ENCODE measurements around the gene RIPOR2.

Gene RIPOR2

GRCh38 chr6:24935366-24936152, at the start of gene RIPOR2:
TSS of gene RIPOR2 (minus strand) at chr6:24935960. CDS start at chr6:24935898, 62 bp downstream.
- H3K79me2 ChIP-seq (ENCODE audit: low read length): peaks cover 97% of the 10 kb centered on the region
- H3K9me3 ChIP-seq (ENCODE audit: insufficient read depth, low read length): no peaks in the 10 kb centered on the region
- H2AFZ ChIP-seq (ENCODE audit: low read depth, low read length): no peak within 1 kb of the TSS
- H3K27ac ChIP-seq (ENCODE audit: low read length): peak within 1 kb of the TSS; percentile 82
- TF ChIP-seq CTCF (IDR thresholded peaks at IDR 0.05; ENCODE audit: low read depth, low read length): 0 out of 2 replicates have a peak, but pooled peaks have one; percentile 6
- TF ChIP-seq EZH2phosphoT487 (IDR thresholded peaks at IDR 0.05; ENCODE audit: low read depth): no peak
- peaks cover 53% of the 10 kb centered on the region for H3K36me3 ChIP-seq (replicated peaks; ENCODE audit: low read depth, low read length)
- peak within 1 kb of the TSS; percentile 39 for H3K9ac ChIP-seq (ENCODE audit: low read length)
- H3K27me3 ChIP-seq (ENCODE audit: low read depth, low read length): no peaks in the 10 kb centered on the region
- H3K4me1 ChIP-seq (ENCODE audit: low read length): peaks cover 100% of the 10 kb centered on the region
- peaks cover 96% of the 10 kb centered on the region for H4K20me1 ChIP-seq (ENCODE audit: insufficient read depth, low read length)
- H3K4me2 ChIP-seq (ENCODE audit: low read length): peak within 1 kb of the TSS; percentile 66
- peak within 1 kb of the TSS; percentile 62 for H3K4me3 ChIP-seq (ENCODE audit: low read length)

- Histone ChIP-seq H3K9ac (ENCODE audit: low read length) (no peak overlapping the region), H2AFZ (ENCODE audit: low read depth, low read length) (no peak overlapping the region), H3K36me3 (replicated peaks; ENCODE audit: low read depth, low read length) (peaks cover 54% of the 10 kb centered on the region), H4K20me1 (ENCODE audit: insufficient read depth, low read length) (peaks cover 96% of the 10 kb centered on the region), H3K4me1 (ENCODE audit: low read length) (peaks cover 7% of the 10 kb centered on the region), H3K79me2 (ENCODE audit: low read length) (peaks cover 100% of the 10 kb centered on the region), H3K9me3 (ENCODE audit: insufficient read depth, low read length) (no peaks in the 10 kb centered on the region), H3K27ac (ENCODE audit: low read length) (no peak overlapping the region), H3K27me3 (ENCODE audit: low read depth, low read length) (no peaks in the 10 kb centered on the region), H3K4me3 (ENCODE audit: low read length) (no peak overlapping the region), H3K4me2 (ENCODE audit: low read length) (no peak overlapping the region)
- TF ChIP-seq EZH2phosphoT487 (IDR thresholded peaks at IDR 0.05; ENCODE audit: low read depth) (no peak), CTCF (IDR thresholded peaks at IDR 0.05; ENCODE audit: low read depth, low read length) (no peak)
Observed at GRCh38 chr6:24985323-24985722, 49.6 kb upstream of the RIPOR2 start.

GRCh38 chr6:24982231-24982630, 46.5 kb upstream of the RIPOR2 start:
- H3K79me2 ChIP-seq (ENCODE audit: low read length): peaks cover 100% of the 10 kb centered on the region
- H3K27me3 ChIP-seq (ENCODE audit: low read depth, low read length): no peaks in the 10 kb centered on the region
- H3K36me3 ChIP-seq (replicated peaks; ENCODE audit: low read depth, low read length): peaks cover 59% of the 10 kb centered on the region
- H3K4me2 ChIP-seq (ENCODE audit: low read length): no peak overlapping the region
- no peak overlapping the region for H3K4me3 ChIP-seq (ENCODE audit: low read length)
- H3K9ac ChIP-seq (ENCODE audit: low read length): no peak overlapping the region
- peaks cover 3% of the 10 kb centered on the region; the same call in 1 of the 2 replicates for H3K4me1 ChIP-seq (ENCODE audit: low read length)
- no peak overlapping the region for H3K27ac ChIP-seq (ENCODE audit: low read length)
- H3K9me3 ChIP-seq (ENCODE audit: insufficient read depth, low read length): no peaks in the 10 kb centered on the region
- TF ChIP-seq CTCF (IDR thresholded peaks at IDR 0.05; ENCODE audit: low read depth, low read length): no peak
- TF ChIP-seq EZH2phosphoT487 (IDR thresholded peaks at IDR 0.05; ENCODE audit: low read depth): no peak
- no peak overlapping the region for H2AFZ ChIP-seq (ENCODE audit: low read depth, low read length)
- peaks cover 100% of the 10 kb centered on the region for H4K20me1 ChIP-seq (ENCODE audit: insufficient read depth, low read length)

GRCh38 chr6:24981386-24981760, 45.6 kb upstream of the RIPOR2 start:
- H2AFZ ChIP-seq (ENCODE audit: low read depth, low read length): no peak overlapping the region
- peaks cover 96% of the 10 kb centered on the region for H4K20me1 ChIP-seq (ENCODE audit: insufficient read depth, low read length)
- H3K4me2 ChIP-seq (ENCODE audit: low read length): no peak overlapping the region
- H3K4me1 ChIP-seq (ENCODE audit: low read length): peaks cover 3% of the 10 kb centered on the region; the same call in 1 of the 2 replicates
- H3K36me3 ChIP-seq (replicated peaks; ENCODE audit: low read depth, low read length): peaks cover 54% of the 10 kb centered on the region
- H3K27me3 ChIP-seq (ENCODE audit: low read depth, low read length): no peaks in the 10 kb centered on the region
- no peaks in the 10 kb centered on the region for H3K9me3 ChIP-seq (ENCODE audit: insufficient read depth, low read length)
- no peak for TF ChIP-seq CTCF (IDR thresholded peaks at IDR 0.05; ENCODE audit: low read depth, low read length)
- TF ChIP-seq EZH2phosphoT487 (IDR thresholded peaks at IDR 0.05; ENCODE audit: low read depth): no peak
- no peak overlapping the region for H3K9ac ChIP-seq (ENCODE audit: low read length)
- no peak overlapping the region for H3K4me3 ChIP-seq (ENCODE audit: low read length)
- peaks cover 99% of the 10 kb centered on the region for H3K79me2 ChIP-seq (ENCODE audit: low read length)
- no peak overlapping the region for H3K27ac ChIP-seq (ENCODE audit: low read length)

All from OCI-LY3 (cell line).